Activated CD4-positive, alpha-beta T cell treated with anti-CD3 and anti-CD28 coated beads, Interleukin-2, Interleukin-6, amounts not matched to agents 100 ng/mL and 50 ng/mL, durations not matched to agents 16 hours and 8 hours (primary cell): ENCODE measurements around the gene L3MBTL3.

Experiments used
- DNase-seq: peaks from one replicate; pipeline ENCODE4 v3.0.0-alpha.2; 2020

Gene L3MBTL3

DNA sequence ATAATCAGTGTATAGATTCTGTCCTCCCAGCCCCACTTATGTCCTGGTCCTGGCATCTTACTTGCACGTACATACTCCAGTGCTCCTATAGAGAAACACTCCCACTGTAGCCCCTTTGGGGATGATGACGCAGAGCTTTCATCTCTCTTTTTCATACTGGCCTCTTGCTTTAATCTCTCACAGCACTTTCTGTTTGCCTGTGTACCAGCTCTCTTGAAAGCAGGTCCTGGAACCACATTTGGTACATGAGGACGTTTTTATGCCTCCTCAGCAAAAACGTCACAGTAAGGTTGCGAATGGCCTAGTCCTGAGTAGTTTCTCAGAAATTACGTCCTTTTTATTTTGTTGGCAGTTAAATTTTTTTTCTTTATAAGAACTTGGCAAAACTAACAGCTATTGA, 10.8 kb downstream of the L3MBTL3 start:
- DNase-seq: peak; percentile 21

DNA sequence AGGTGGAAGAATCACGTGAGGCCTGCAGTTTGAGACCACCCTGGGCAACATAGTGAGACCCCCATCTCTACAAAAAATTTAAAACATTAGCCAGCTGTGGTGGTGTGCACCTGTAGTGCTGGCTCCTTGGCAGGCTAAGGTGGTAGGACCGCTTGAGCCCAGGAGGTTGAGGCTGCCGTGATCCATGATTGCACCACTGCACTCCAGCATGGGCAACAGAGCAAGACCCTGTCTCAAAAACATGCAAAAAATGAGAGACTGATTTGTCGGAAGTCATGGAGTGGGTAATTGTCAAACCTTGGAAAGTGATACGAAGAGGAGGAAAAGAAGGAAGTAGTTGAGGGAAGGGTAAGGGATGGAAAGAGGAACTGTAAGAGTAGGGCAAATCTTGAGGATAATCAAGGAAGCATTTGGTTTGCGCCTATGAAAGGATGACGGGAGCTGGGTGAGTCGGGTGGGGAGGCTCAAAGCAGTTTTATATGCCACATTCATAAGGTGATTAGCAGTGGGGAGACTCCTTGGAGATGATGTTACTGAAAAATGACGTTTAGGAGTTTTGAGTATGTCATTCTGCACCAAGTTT, 14.5 kb downstream of the L3MBTL3 start:
- DNase-seq: no peak

DNA sequence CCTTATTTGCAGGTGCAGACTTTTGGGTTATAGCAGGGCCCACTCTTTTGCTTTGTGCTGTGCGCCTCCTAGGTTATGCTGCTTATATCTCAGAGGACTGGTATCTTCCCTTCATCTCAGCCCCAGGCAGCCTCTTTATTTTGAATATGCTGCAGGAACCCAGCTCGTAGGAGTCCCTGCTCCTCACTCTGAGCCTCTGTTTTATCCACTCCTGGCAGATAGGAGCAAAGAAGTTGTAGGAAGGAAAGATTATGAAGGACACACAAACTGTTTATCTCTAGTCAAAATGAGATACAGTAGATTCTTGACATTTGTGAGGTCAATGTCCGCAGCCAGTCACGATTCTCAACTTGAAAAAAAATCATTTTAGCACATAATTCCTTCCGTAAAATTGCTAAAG, 15.6 kb downstream of the L3MBTL3 start:
- no peak for DNase-seq

DNA sequence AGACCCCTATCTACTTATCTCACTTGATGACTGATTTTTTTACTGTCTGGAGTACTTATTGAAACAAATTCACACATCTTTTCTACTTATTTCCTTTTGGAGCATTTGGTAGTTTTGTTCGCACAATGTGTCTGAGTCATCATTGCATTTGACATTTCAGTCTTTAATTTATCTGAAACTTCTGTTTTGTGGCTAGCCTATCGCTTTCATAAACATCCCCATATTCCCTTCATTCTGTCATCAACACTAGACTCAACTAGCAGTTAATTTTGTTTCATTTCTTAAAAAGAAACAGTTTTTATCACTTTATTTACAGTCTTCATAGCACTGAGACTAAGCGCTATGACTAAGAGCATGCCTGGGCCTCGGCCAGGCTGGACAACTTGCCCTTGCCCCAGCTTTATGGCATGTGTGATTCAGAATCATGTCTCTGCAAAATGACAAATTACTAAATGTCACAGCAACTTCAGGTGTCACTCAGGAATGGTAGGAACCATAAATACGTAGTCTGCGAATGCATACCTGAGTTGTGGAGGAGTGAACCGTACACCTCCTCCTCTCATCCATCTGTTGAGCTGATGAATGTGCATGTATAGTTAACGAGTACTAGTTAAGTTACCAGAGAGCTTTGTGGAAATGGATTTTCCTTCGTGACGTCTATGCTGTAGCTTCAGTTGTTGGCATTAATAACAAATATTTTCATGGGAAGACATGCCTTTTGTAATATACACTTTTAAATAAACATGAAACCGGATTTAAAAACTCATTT, 16.2 kb downstream of the L3MBTL3 start:
- peak; percentile 39 for DNase-seq

DNA sequence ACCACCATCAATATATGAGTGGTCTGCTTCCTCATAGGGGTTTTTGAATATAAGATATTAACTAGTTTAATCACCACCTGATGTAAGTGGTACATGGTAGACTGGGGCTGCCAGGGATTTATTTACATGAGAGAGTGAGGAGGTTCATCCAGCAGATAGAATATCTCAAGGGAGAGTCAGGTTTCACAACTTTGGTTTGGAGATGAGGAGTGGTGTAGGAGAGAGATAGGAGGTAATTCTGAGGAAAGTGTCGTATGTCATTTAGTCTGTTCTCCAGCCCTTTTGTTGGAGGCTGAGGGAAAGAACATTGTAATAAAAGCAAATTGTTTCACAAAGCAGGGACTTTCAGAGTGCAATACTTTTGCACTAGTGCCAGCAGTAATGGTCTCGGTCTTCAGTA, 16.8 kb downstream of the L3MBTL3 start:
- DNase-seq: no peak

DNA sequence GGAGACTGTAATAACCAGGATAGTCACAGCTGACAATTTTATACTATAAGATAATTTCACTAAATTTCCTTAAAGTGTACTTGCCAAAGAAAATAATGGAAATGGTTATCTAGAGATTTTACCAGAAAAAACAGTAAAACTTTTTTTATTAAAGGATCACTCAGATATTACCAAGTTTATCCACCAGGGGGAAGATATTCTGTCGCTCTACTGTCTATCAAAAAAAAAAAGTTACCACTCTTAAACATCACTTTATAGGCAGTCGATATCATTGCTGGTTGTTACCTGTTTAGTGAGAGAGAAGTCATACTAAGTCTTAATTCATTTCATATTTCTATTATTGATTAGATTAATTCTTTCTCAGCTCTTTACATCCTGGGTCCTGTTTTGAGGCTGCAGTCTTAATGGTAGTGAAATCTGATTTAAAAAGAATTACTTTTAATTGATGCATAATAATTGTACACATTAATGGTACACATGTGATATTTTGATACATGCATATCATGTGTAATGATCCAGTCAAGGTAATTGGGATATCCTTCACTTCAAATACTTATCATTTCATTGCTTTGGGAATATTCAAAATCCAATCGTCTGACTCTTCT, 18.9 kb downstream of the L3MBTL3 start:
- DNase-seq: peak; percentile 12

DNA sequence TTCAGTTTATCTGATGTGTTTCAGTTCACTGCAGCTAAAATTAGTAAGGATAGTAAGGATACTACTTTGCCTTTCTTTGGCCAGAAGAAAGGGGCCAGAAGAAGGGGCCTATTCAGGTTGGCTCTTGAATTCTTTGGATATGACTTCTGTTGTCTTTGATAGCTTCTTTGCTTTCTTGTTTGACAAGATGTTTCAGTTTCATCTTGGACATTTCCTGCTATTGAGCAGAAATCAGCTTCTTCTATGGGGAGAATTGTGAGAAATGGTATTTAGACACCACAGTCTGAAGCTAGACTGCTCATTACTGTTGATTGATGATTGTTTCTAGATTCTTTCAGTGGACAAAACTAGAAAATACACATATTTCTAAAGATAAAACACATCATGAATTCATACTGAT, 23.2 kb downstream of the L3MBTL3 start:
- DNase-seq: no peak

DNA sequence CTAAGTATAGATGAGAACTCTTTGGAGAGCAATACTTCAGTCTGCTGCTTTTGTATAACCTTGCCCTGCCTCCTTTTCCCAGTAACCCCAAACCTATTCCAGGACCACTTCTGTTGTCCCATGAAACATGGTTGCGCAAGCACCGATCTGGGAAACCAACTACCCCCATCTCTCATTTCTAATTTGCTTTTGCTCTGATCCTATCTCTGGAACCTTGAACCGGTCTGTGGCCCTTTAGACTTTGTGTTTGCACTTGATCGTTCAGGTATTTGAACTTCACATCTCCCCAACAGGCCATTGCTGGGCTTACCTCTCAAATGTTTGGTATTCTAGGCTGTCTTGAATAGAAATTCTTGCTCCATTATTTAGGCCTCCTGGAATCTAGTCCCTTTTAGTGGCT, 25.0 kb downstream of the L3MBTL3 start:
- DNase-seq: no peak

DNA sequence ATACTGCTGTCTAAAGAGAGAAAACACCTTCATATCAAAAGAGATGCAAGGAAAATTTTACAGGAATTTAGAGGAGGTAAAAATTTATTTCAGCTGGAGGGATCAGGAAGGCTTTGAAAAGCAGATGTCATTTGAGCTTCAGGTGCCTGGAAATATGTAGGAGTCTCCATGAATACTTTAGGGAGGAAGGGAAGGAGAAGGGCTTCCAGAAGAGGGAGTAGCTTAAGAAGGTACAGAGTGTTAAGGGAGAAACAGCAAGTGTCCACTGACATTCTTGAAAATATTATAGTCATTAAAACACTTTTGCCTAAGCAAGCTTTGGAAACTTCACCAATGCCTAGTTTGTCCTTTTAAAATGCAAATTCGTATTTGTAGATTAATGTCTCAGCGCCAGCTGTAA, 27.2 kb downstream of the L3MBTL3 start:
- no peak for DNase-seq

DNA sequence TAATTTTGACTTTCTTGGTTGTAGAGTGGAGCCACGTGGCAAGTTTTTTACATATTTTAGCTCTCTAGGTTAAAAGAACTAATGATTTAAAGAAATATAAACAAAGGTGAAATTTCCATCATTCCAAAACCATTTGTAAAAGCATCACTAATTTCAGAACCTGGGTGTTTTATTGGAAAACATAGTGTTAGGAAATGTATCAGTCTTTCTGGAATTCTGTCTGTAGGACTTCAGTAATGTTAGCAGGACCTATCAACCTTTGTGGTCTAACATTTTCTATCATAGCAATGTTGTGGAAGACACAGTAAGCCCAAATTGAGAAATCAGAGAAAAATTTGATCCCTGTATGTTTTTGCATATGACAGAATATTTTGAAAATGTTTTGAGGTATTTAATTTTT, 28.3 kb downstream of the L3MBTL3 start:
- DNase-seq: no peak

DNA sequence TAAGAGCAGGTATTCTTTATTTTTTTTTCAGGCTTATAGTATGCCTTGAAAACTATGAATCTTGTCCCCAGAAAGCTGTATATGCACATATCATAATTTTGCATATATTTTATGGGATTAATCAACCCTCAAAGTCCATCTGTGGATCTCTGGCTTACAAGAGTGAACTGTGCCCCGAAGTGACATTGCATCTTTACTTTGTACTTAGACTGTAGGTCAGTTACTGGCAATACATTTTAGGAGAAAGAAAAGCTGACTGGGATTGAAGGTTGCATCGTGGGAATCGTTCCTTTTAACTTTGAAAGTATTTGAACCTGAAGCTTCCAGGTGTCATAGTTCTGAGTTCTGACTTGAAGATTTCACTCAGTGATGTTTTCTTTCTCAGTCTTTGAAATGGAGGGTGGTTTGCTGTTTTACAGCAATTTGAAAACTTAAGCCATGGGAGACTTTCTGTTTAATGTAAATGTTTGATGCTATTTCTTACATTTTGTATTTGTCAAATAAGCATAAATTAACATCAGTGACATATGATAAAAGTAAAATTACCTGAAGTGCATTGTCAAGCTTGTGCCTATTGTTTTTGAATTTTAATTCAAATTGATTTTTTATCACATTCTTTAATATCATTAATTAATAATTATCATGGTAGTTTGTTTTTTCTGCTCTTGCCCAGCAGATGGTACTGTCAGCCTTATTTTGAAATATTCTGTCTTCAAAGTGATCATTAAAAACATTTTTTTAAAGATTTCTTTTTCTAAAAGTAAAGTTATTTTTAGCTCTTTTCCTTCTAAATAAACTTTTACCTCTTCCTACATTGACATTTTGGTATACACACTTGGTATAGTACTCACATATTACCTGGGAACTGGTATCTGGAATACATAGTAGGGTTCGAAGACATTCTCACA, 29.0 kb downstream of the L3MBTL3 start:
- no peak for DNase-seq

DNA sequence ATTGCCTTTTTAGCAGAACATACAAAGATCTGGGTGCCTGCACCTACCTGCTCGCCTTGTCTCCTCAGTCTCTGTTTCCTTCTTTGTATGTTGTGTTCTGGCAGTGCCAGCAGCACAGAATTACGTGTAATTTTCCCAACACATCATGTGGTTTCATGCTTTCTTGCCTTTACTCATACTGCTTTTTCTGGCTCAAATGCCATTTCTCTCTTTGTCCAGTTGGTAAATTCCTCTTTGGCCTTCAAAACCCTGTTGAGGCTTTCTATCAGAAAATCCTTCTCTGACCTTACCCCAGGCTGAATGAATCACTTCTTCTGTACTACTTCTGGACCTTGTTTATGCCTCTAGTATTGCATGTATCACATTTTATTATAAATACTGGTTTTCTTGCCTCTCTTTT, 31.8 kb downstream of the L3MBTL3 start:
- DNase-seq: no peak

DNA sequence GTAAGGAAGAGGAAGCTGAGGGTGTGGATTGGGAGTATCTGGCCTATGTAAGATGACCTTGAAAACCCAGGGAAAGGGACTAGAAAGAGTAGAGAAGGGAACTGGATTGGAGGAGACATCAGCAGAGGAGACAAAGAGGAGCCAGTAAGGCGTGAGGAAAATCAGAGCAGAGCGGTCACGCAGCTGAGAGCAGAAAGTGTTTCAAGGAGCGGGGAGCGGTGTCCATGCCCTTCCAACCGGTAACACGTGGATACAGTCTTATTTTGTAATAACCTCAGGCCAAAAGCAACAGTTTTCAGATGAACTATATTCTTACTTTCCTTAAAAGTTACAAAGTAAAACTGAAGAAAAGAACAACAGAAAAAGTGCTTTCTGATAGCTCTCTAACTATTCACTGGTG, 36.3 kb downstream of the L3MBTL3 start:
- DNase-seq: no peak

DNA sequence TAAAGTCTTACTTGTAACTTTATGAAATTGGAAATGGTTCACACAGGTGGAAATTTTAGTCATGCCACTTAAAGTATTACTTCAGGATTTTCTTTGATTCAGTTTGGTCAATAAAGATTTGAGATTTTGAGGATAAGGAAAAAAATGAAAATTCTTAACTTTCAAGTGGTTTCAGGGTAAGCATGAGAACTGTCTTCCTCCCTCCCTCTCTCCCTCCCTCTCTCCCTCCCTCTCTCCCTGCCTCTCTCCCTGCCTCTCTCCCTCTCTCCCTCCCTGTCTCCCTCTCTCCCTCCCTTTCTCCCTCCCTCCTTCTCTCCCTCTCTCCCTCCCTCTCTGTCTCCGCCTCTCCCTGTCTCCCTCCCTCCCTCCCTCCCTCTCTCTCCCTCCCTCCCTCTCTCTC, 36.9 kb downstream of the L3MBTL3 start:
- no peak for DNase-seq

DNA sequence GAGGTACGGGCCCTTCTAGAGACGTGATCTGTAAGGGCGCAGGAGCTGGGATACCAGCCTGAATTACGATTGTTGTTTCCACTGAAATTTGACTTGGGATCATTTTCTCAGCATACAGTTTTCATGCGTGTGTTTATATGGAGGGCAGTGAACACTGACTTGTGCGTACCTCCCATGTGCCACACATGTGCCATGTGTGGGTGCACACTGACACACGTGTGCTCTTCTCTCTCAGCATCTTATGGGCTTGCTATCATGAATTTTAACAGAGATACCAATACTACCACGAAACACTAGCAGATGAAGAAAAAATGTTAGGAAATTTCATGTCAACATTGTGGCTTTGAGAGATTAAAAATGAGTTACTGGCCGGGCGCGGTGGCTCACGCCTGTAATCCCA, 39.1 kb downstream of the L3MBTL3 start:
- no peak for DNase-seq

DNA sequence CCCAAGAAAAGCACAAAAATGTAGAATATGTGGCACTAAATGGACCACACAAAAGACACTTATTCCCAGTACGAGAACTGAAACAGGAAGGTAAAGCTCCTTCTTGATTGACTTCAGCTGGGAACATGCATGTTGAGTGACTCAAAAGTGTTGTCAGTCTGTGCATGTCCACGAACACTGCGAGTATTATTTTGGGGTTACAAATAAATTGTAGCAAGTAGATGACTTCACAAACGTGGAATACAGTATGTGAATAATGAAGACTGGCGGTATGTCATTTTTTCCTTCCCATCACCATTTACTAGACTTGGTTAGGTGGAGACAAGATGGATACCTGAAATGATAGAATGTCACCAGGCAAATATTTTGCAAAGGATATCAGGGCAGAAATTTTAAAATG, 45.4 kb downstream of the L3MBTL3 start:
- DNase-seq: no peak

DNA sequence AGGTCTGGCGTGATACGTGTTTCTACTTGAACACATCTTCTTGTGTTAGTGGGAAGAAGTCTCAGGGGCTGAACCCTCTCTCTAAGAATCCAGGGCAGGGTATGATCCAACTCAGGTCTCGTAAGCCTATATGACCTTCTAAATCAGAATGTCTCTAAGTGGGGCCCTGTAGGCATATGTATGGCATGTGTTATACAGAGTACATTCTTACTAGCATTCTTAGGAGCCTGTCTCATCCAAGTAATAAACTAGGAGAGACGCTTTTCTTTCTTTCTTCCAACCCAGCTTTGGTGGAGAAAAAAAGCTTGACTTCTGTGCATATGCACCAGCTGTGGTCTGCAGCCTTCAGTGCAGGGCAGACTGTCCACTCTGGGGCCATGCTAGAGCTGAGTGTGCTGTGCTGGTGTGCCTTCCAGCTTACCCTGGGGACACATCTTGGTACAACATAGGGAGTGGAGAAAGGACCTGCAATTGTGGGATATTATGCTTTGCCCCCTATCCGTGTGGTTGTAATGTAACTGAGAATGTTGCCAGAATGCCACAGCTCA, 47.3 kb downstream of the L3MBTL3 start:
- no peak for DNase-seq

DNA sequence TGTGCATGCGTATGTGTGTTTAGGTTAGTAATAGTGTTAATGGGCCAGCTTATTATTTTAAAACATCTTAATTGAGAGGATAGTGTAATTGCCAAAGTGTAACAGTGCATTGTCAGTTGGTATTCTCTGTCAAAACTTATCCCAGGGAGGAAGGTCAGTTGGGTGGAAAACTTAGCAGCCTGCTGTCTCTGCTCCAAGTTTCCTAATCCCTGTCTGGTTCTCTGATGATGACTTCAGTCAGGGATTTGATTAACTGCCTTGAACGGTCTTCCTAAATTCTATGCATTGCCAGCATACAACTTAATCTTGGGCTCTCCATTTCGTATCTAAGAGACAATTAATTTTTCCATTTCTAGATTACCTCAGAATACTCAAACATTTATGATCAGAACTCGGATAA, 51.1 kb downstream of the L3MBTL3 start:
- DNase-seq: no peak

DNA sequence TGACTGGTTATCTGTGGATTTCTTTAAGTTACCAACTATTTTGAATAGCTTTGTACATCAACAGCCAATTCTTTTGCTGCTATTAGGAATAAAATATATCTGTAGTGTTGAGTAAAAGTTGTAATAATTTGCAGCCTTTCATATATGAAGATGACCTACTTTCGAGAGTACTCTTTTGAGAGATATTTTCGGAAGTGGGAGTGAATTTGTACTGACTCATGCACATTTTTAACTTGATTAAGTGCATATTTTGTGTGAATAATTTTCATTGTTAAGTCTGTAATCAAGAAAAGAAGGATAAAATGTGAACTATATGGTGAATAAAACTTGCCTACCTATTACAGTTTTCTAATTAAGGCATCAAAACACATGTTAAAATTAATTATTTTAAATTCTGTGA, 51.9 kb downstream of the L3MBTL3 start:
- no peak for DNase-seq

DNA sequence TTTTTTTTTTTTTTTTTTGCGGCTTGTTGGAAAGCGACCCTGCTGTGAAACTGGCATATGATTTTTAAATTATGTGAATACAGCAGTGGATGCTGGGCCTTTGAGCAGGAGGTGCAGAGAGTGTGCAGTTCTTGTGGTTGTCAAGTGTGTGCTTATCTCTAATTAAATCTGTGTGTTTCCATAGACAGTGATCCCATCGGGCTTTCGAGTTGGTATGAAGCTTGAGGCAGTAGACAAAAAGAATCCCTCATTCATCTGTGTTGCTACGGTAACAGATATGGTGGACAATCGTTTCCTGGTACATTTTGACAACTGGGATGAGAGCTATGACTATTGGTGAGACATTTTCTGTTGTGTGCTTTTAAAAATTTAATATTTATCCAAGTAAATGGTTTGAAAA, 52.4 kb downstream of the L3MBTL3 start:
- no peak for DNase-seq

DNA sequence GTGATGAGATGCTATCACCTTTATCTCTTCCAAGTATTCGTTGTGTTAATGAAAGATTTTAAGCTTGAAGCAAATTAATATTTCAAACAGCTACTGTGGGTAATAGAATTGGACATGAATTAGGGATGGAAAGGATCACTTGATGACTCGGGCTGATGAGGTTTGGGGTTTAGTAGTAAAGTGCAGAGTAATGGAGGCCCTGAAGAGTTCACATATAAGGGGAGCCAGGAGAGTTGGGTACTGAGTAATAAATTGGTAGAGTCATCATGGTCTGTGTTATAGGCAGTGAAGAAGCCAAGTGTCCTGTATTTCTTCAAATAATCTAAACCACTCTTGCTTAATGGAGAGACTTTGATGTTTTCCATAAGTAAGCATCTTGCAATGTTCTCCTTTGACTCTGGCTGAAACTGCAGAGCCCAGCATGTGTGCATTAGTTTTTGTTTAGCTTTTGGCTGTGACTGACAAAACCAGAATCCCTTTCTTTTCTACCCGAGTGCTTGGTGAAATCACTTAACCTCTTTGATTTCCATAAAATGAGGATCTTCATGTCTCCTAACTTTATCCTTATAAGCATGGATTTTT, 57.6 kb downstream of the L3MBTL3 start:
- DNase-seq: no peak

DNA sequence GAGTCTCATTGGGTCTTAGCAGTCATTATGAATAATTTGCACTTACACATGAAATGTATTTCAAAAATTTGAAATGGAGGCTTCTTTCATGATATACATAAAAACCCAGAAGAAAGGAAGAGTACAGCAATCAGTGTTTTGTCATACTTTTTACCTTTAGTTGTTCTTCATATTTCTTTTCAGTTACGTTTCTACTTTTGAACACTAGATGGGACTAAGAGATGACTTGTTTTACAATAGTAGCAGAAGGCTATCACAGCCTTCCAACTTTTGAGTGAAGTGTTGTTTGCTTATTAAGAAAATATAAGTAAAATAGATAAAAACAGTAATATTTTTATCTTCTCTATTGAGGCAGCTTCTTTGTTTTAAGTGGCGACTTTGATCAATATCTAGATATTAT, 58.1 kb downstream of the L3MBTL3 start:
- no peak for DNase-seq

DNA sequence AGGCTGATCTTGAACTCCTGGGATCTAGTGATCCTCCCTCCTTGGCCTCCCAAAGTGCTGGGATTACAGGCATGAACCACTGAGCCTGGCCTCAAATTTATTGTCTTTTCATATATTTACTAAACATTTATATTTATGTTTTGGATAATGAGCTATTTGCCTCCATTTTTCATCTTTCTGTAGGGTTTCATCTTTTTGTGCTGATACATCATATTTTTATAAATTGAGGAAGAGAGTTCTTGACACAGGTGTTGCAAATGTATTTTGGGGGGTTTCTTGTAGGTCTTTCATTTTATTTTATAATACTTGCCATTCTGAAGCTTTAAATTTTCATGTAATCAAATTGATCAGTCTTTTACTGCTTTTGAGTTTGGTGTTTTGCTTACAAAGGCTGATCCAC, 72.4 kb downstream of the L3MBTL3 start:
- DNase-seq: no peak
